HG03520 (cell line): ENCODE data around the gene TCF25.
"Not testable (repeated sequence)": the region's sequence is repeated elsewhere in the genome, so short reads cannot be mapped to it uniquely, and the experiment has no call there.

Experiments used
- ATAC-seq: cut with Tn5 transposase; IDR thresholded peaks from one replicate; pipeline ENCODE4 v1.9.1; 2021; ENCODE audit warnings: mild to moderate bottlenecking, moderate library complexity; ENCODE audit not compliant: unreplicated experiment

TCF25 gene

DNA sequence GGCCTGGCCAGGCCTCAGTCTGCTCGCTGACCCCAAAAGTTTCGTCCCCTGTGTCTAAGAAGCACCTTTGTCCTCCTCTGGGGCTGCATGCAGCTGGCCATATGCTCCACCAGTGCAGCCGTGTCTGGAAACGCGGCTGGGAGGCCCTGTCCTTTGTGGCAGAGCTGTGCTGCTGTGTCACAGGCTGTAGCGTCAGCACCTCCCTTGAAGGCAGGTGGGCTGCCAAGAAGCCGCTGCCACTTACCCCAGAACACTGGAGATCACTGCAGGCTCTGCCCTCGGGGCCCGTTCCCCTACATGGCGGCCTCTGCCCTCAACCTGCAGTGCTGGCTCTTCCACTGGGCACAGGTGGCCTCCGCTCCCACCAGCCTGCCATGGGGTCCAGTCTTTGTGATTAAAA is 29.6 kb downstream of the TCF25 start:
- no peak for ATAC-seq

DNA sequence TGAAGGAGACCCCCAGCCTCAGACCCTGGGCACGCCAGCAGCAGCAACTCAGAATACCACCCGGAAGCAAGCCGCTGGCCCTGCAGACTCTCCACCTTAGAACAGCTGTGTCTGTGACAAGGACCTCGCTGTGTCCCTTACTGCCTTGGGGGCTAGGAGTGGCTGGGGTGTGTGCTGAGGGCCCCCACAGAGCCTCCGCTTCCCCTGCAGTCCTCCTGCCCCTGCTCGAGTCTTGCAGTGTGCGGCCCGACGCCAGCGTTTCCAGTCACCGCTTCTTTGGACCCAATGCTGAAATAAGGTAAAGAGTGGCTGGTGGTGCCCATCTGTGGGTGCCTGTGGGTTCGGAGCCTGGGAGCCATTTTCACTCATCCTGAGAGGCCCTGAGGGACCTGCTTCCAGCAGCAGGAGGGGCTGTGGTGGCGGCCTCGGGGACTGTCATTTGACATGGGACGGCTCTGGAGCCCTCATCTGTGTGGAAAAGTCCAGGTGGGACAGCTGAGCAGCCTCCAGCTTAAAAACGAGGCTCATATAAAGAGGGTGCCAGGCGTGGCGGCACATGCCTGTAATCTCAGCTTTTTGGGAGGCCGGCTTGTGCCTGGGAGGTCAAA is 30.6 kb downstream of the TCF25 start:
- no peak for ATAC-seq

DNA sequence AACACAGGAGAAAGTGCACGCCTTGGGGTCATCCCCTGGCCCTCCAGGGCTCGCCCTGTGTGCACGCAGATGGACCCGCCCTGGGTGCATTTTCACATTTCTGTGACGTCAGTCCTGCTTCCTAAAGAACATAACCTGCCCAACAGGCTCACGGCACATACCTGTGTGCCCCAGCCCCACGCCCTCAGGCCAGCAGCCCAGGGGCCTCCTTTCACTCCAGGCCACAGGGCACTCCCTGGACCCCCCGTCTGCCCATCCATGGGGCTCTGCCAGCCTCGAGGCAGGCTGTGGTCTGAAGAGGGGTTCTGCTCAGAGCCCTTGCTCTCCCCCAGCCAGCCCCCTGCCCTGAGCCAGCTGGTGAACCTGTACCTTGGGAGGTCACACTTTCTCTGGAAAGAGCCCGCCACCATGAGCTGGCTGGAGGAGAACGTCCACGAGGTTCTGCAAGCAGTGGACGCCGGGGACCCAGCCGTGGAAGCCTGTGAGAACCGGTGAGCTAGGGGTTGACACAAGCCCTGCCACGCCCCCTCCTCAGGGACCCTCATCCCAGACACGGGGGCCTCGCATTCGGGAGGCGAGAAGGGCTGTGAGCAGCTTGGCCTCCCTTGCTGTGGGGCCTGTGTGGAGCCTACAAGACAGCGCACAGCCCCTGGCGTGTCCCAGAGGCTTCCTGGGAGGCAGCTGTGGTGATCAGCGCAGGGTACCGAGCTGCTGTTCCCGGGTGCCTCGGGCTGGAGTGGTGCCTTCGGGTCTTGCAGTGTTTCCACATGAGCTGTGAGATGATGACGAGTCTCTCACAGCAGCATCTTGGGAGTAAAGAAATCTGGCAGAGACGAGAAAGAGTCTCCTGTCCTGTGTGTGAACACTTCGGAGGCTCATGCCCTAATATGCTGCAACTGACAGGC is 31.5 kb downstream of the TCF25 start:
- ATAC-seq: no peak

DNA sequence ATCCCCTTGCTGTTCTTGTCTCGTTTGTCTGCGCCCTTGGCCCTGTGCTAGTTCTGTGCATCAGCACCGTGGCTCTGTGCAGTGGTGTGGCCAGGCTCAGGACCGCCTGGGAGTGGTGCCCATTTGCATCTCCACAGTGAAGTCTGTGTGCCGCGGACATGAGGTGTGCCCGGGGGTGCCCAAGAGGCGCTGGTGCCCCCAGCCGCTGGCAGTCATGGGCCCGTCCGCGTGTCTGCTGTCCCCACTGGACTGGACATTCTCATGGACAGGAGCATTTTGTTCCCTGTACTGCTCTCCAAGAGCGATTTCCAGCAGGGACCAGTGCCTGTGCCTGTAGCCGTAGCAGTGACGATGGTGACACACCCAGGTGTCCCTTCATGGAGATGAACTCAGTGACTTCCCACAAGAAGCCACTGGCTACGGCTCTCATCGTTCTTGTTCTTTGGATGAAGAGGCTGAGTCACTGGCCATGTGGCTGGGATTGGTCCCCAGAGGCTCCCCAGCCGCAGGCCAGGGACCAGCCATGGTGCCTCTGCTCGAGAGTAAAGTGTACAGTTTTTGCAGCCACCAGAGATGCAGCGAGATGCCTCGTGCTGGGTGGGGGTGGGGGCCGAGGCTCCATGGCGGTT is 32.2 kb downstream of the TCF25 start:
- no peak for ATAC-seq

DNA sequence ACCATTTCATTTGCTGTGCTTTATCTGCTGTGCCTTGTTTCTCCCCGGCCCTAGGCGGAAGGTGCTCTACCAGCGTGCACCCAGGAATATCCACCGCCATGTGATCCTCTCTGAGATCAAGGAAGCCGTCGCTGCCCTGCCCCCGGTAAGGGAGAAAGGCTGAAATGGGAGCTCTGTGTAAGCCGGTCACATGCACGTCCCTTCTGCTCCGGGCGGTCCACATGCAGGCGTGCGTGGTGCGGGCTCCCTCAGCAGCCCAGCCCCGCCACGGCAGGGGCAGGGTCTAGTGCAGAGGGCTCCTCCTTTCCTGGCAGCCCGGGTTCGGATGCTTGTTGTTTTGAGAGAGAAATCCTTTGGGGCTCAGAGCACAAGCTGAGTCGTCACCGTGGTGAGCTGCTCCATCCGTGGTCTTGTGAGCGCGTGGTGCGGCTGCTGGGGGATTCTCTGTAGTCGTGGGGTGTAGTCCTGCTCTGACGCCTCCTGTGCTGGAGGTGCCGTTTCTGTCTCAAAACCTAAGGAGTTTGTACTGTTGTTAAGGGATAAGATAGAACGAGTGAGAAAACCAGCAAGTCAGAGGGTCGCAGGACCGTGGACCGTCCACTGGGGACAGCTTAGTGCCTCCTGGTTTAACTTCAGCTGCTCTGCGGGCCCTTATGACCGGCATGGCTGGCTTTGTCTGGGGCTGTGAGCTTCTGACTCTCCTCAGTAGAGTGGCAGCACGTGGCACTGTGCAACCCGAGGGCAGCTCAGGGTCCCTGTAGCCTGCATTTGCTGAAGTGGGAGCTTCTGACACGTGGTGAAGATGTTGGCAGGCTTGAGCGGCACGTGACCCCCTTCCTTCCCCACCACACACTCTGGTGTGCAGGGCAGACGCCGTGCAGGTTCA is 33.0 kb downstream of the TCF25 start:
- ATAC-seq: no peak

DNA sequence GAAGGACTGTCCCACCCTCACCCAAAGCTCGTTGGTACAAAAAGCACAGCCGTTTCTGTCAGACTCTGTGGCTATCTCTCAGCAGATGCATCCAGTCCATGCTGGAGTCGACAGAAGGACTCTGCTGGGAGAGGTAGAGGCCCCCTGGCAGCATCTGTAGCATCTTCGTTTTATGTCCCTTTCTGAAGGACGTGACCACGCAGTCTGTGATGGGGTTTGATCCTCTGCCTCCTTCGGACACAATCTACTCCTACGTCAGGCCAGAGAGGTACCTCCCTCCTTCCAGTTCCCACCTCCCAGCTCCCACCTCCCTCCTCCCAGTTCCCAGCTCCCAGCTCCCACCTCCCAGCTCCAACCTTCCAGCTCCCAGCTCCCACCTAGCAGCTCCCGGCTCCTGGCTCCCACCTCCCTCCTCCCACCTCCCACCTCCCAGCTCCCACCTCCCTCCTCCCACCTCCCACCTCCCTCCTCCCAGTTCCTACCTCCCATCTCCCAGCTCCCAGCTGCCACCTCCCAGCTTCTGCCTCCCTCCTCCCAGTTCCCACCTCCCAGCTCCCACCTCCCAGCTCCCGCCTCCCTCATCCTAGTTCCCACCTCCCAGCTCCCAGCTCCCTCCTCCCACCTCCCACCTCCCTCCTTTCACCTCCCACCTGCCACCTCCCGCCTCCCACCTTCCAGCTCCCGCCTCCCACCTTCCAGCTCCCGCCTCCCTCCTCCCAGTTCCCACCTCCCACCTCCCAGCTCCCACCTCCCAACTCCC is 33.8 kb downstream of the TCF25 start:
- no peak for ATAC-seq

DNA sequence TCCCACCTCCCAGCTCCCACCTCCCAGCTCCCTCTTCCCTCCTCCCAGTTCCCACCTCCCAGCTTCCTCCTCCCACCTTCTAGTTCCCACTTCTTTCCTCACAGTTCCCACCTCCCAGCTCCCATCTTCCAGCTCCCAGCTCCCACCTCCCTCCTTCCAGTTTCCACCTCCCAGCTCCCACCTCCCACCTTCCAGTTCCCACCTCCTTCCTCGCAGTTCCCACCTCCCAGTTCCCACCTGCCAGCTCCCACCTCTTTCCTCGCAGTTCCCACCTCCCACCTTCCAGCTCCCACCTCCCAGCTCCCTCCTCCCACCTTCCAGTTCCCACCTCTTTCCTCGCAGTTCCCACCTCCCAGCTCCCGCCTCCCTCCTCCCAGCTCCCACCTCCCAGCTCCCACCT is 34.8 kb downstream of the TCF25 start:
- ATAC-seq: no peak

DNA sequence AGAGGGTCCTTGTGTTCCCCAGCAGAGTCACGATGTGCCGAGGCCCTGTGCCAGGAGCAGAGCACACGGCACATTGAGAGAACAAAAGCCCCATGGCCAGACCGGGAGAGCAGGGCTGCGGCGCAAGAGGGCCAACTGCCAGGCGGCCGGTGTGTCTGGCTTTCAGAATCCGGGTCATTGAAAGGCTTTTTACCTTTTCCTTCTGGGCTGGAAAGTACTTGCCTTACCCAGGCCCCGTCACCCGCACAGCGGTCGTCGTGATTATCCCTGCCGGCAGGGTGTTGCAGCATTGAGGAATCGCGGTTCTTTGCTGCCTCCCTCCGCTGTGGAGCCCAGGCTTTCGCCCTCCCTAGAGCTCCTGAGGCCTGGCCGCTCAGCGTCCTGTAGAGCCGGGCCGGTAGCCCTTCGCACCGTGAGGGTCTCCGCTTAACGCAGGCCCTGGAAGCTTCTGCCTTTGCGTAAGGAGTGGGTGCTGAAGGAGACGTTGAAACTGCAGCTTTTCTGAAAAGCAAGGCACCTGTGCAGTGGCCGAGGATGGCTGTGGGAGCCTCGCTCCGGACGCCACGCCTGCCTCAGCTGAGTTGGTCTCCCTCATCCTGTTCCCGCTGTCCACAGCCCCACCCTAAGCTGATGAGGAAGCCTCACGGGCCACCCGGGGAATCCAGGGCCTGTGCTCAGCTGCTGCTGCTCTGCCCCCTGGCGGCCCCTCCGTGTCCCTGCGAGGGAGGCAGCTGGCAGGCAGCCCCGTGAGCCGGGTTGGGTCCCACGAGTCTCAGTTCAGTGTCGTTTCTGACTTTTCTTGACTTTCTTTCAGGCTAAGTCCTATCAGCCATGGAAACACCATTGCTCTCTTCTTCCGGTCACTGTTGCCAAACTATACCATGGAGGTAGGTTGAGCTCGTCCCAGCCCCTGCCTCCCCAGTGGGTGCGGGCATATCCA is 36.7 kb downstream of the TCF25 start:
- no peak for ATAC-seq

DNA sequence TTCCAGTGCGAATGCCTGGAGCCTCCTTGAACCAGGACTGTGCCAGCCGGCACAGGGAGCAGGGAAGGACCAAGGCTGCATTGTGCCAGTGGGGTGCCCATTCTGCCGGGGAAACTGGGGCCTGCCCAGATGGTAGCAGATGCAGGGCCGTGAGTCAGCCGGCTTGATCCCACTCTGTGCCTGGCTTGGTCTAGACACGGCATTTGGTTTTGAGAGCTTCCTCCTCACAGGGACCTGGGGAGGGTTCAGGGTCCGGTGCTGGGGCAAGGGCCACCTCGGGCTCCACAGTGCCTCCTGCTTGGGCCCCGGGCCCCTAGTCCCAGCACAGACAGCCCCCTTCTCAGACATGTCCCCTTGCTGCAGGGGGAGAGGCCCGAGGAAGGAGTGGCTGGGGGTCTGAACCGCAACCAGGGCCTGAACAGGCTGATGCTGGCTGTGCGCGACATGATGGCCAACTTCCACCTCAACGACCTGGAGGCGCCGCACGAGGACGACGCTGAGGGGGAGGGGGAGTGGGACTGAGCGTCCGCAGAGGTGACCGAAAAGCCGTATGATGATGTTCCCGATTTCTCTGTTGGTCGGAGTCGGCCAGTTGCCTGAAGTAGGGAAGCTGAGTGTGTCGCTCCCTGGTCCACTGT is 37.4 kb downstream of the TCF25 start:
- no peak for ATAC-seq

DNA sequence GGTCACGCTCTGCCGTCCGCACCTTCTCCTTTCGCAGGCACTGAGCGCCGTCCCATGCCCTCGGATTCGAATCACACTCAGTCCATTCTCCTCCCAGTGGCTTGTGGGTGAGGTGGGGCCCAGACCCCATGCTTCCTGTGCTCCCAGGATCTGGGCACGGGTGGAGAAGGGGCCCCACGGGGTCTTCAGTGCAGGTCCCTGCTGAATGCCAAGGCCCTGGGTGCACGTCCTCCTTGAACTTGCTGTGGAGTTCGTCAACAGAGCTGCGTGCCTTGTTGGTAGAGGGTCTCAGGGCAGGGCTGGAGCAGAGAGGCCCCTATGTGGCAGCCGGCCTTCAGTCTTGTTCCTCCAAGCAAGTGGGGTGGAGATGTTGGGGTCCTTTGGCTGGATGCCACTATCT is 38.0 kb downstream of the TCF25 start:
- no peak for ATAC-seq

DNA sequence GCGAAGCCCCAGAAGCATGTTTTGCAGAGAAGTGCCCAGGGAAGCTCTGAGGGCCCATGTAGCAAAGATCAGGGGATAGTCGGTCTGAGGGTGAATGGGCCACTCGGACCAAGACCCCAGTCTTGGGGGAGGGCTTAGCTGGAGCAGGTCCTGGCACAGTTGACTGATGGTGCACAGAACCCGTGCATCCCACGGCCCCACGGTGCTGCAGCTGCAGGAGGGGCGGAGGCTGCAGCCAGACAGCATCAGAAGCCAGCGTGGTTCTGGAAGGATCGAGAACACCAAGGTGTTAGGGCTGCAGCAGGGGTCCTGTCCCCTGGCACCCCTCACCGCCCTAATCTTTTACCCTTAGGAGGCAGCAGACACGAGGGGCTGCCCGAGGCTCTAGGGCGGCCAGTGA is 38.8 kb downstream of the TCF25 start:
- ATAC-seq: no peak

DNA sequence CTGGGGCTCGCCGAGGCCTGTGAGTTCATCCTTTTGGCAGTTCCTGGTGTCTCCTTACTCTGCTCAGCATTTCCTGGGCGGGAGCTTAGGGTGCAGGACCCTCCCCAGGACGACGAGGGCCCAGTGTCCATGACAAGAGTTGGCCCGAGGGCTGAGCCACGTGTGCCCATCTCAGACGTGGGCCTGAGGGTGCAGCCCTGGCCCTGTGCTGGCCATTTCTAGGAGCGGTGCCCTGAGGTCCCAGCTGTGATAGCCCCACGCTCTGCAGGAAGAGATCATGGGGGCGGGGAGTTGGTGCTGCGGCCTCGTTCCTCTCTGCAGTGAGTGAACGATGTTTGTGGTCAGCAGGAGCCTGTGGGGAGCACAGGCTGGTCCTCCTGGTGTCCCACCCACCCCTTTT is 39.2 kb downstream of the TCF25 start:
- no peak for ATAC-seq

DNA sequence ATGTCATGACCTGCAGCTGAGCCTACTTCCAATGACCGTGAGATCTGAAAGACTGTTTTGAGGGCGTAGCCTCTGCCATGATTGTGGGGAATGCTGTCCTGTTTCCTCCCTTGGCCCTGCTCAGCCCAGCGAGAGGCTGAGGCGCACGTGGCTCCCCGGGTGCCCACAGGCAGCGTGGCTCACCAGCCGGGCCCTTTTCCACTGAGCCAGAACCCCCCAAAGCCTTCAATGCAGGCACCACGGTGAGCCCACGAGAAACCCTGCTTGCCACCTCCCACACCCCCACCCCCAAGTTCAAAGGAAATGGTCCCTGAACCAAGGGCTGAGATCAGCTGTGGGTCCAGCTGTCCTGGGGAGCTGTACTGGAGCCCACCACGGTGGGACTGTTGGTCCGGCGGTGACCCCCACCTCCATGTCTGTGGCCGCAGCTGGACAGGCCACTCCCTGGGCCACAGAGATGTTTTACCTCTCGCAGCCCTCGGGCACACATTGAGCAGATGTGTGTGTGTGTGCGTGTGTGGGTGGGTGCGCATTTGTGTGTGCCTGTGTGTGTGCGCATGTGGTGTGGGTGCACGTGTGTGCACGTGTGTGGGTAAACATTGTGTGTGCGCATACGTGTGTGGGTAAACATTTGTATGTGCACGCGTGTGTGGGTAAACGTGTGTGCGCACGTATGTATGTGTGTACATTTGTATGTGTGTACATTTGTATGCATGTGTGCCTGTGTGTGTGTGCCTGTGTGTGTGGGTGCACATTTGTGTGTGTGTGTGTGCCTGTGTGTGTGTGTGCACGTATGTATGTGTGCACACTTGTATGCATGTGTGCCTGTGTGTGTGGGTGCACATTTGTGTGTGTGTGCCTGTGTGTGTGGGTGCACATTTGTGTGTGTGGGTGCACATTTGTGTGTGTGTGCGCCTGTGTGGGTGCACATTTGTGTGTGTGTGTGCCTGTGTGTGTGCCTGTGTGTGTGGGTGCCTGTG is 40.3 kb downstream of the TCF25 start:
- no peak for ATAC-seq

DNA sequence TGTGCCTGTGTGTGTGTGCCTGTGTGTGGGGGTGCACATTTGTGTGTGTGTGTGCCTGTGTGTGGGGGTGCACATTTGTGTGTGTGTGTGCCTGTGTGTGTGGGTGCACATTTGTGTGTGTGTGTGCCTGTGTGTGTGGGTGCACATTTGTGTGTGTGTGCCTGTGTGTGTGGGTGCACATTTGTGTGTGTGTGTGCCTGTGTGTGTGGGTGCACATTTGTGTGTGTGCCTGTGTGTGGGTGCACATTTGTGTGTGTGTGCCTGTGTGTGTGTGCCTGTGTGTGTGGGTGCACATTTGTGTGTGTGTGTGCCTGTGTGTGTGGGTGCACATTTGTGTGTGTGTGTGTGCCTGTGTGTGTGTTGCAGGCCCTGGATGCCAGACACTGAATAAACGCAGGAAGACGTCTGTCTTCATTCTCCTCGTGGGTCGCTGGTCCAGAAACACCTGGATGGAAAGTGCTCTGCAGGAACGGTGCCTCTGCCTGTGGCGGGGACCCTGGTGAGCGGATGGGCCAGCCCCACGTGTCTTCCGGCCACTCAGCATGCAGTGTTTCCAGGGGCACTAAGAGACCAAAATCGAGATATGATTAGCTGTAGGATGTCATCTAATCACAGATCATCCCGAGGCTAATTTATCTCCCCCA is 41.4 kb downstream of the TCF25 start:
- ATAC-seq: not testable (repeated sequence)

DNA sequence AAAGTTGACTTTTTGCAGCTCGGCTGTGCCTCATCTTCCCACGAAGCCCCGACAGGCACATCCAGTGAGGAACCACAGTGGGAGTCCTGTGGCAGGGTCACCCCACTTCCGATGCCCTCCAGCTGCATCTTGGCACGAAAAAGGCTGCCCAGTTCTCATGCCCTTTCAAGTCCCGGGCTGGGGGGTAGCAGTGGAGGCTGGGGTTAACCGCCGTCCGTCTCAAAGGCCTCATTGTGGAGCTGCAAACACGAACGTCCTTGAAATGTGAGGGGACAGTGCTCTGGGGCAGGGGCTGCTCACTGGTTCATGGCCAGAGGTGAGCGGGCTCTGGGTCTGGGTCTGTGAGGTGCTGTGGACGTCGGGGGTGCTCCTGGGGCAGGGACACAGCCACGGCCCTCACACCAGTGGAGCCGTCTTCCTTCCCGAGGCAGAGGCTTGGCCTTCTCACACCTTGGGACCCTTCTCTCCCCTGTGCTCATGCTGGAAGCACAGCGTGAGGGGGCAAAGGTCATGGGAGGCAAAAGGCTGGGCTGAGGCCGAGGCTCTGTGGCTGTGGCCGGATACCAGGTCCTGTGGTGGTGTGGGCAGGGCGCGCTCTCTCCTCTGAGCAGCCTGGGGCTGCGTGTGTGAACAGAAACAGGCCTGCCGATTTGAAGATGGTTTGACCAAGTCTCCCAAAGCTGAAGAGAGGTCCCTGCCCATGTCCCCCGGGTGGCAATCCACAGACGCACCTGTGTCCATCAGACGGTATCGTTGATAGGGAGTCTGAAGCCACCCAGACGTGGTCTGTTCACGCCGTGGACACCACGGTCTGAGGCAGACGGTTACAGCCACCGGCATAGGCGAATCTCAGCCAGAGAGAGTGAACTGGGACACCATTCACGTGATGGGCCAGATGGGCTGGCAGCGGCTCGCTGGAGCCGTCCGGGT is 42.2 kb downstream of the TCF25 start:
- ATAC-seq: no peak
